Central memory CD8-positive, alpha-beta T cell (primary cell): ENCODE results near the gene KIAA2012.

Experiments
- ATAC-seq: fragments of 150-1000 bp; cut with Tn5 transposase; replicated peaks from 2 replicates; pipeline ENCODE4 v1.10.0; 2022; ENCODE audit warnings: mild to moderate bottlenecking, moderate FRiP score, moderate number of reproducible peaks; ENCODE audit not compliant: poor library complexity, severe bottlenecking; ENCODE audit errors: extremely low read depth
- DNase-seq, 2 donors: peaks; one replicate each; pipeline ENCODE4 v3.0.0; 2021; ENCODE audit warnings: low spot score in 2 of 2
- H3K27ac Mint-ChIP-seq: one replicate; pipeline ENCODE4 v1.8.0; 2022; ENCODE audit warnings: low read depth, mild to moderate bottlenecking, moderate library complexity, mixed read lengths
- H3K27me3 Mint-ChIP-seq: one replicate; pipeline ENCODE4 v1.8.0; 2022; ENCODE audit warnings: mixed read lengths
- H3K36me3 Mint-ChIP-seq: one replicate; pipeline ENCODE4 v1.8.0; 2022; ENCODE audit warnings: mild to moderate bottlenecking, moderate library complexity, mixed read lengths; ENCODE audit not compliant: insufficient read depth
- H3K4me1 Mint-ChIP-seq: one replicate; pipeline ENCODE4 v1.8.0; 2022; ENCODE audit warnings: mixed read lengths
- H3K4me3 Mint-ChIP-seq: one replicate; pipeline ENCODE4 v1.8.0; 2022; ENCODE audit warnings: mild to moderate bottlenecking, moderate library complexity, mixed read lengths
- H3K9me3 Mint-ChIP-seq: one replicate; pipeline ENCODE4 v1.8.0; 2022; ENCODE audit warnings: mixed read lengths

KIAA2012 gene

DNA sequence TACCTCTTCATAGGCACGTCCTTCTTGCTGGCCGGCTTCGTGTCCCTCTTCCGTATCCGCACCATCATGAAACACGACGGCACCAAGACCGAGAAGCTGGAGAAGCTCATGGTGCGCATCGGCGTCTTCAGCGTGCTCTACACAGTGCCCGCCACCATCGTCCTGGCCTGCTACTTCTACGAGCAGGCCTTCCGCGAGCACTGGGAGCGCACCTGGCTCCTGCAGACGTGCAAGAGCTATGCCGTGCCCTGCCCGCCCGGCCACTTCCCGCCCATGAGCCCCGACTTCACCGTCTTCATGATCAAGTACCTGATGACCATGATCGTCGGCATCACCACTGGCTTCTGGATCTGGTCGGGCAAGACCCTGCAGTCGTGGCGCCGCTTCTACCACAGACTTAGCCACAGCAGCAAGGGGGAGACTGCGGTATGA, 37.1 kb upstream of the KIAA2012 start:
- H3K27ac Mint-ChIP-seq = no peak overlapping the region
- ATAC-seq = no peak

DNA sequence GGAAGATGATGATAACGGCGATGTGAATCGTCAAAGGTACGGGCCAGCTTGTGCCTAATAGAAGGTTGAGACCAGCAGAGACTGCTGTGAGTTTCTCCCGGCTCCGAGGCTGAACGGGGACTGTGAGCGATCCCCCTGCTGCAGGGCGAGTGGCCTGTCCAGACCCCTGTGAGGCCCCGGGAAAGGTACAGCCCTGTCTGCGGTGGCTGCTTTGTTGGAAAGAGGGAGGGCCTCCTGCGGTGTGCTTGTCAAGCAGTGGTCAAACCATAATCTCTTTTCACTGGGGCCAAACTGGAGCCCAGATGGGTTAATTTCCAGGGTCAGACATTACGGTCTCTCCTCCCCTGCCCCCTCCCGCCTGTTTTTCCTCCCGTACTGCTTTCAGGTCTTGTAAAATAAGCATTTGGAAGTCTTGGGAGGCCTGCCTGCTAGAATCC, 36.4 kb upstream of the KIAA2012 start:
- no peaks in the 10 kb centered on the region for H3K9me3 Mint-ChIP-seq
- H3K36me3 Mint-ChIP-seq = peaks cover 9% of the 10 kb centered on the region
- H3K27me3 Mint-ChIP-seq = peaks cover 39% of the 10 kb centered on the region
- peaks cover 14% of the 10 kb centered on the region for H3K4me1 Mint-ChIP-seq
- H3K27ac Mint-ChIP-seq = no peak overlapping the region
- DNase-seq = no peak
- no peak for ATAC-seq
- no peak overlapping the region for H3K4me3 Mint-ChIP-seq

More for the DNA sequence above, 37.1 kb upstream of the KIAA2012 start:
- peaks cover 32% of the 10 kb centered on the region for H3K27me3 Mint-ChIP-seq
- H3K4me1 Mint-ChIP-seq = peaks cover 14% of the 10 kb centered on the region
- no peaks in the 10 kb centered on the region for H3K9me3 Mint-ChIP-seq
- no peak for DNase-seq
- H3K36me3 Mint-ChIP-seq = peaks cover 9% of the 10 kb centered on the region
- H3K4me3 Mint-ChIP-seq = no peak overlapping the region

DNA sequence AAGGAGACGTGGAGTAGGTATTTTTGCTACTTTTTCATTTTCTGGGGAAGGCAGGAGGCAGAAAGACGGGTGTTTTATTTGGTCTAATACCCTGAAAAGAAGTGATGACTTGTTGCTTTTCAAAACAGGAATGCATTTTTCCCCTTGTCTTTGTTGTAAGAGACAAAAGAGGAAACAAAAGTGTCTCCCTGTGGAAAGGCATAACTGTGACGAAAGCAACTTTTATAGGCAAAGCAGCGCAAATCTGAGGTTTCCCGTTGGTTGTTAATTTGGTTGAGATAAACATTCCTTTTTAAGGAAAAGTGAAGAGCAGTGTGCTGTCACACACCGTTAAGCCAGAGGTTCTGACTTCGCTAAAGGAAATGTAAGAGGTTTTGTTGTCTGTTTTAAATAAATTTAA, 36.0 kb upstream of the KIAA2012 start:
- peaks cover 12% of the 10 kb centered on the region for H3K4me1 Mint-ChIP-seq
- ATAC-seq (no peak), DNase-seq (no peak)
- H3K36me3 Mint-ChIP-seq = peaks cover 9% of the 10 kb centered on the region
- H3K27me3 Mint-ChIP-seq = peaks cover 43% of the 10 kb centered on the region
- no peaks in the 10 kb centered on the region for H3K9me3 Mint-ChIP-seq
- H3K27ac Mint-ChIP-seq = no peak overlapping the region
- no peak overlapping the region for H3K4me3 Mint-ChIP-seq

DNA sequence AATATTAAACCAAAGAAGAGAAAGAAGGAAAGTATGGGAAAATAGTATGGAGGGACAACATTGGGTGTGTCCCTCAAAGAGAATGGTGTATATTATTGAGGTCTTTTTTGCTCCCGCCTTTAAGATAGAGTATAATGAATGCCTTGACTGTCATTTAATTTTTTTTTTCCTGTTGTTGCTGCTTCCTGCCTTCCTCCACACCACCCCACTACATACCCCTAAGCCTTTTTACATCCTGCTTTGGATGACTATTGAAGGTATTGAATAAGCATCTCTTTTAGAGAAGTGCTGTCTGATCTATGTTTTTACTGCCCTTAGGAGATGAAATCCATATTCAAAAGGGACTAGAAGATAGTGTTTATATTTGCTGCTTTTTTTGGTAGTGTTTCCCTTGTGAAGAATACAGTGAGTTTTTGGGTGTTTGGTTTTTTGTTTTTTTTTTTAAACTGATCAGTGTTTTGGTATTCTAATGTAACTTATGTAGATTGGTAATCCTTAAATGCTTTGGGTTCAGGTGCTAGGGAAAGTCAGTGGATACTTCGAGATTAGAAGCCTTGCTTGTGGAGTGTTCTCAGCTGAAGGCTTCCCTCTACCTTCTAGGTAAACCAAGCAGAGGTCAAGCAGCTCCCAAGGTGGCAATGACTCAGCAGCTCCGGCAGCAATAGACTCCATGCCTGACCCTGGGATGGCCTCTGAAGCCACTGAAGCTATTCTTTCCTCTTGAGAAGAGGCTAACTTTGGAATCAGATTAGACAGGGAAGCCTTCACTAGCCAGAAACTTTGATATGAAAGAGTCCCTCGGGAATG, 34.4 kb upstream of the KIAA2012 start:
- ATAC-seq (no peak), DNase-seq (no peak)
- Mint-ChIP-seq H3K27ac (no peak overlapping the region), H3K27me3 (peaks cover 54% of the 10 kb centered on the region), H3K4me3 (no peak overlapping the region), H3K36me3 (peaks cover 1% of the 10 kb centered on the region), H3K9me3 (no peaks in the 10 kb centered on the region), H3K4me1 (peaks cover 5% of the 10 kb centered on the region)

DNA sequence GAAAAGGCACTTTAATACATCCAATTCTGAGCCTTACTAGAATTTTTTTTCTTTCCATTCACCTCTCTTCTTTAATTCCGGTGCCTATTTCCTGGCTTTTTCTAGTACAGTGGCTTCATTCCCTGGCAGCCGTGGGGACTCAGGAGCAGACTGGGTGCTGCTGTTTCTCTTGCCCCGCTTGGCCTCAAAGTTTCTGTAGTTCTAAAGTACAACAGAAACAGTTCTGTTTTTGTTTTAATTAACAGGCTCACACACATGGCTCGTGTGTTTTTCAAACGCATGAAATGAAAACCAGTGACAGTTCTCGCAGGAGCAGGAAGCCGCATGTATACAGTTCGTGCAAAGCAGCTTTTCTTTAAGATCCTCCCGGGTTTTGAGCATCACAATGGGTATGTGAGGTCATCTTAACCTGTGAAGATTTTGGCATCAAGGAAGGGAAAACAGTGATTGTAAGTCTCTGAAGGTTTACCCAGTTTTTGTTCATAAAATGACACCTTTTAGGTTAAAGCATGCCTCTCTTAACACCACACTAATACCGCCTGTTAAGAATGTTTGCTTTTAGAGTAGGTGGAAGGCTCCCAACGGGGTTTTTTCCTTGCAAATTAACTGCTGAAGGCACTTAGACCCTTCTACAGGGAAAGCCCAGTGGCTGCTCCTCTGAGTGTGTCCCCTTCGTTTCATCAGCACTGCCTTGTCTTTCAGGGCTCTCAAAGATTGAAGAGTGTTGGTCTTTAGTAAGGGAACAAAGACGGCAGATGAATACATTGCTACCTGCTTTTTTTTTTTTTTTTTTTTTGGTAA, 33.6 kb upstream of the KIAA2012 start:
- no peak for DNase-seq
- ATAC-seq = no peak
- Mint-ChIP-seq H3K4me3 (no peak overlapping the region), H3K27me3 (peaks cover 62% of the 10 kb centered on the region), H3K36me3 (no peaks in the 10 kb centered on the region), H3K4me1 (peaks cover 5% of the 10 kb centered on the region), H3K27ac (no peak overlapping the region), H3K9me3 (no peaks in the 10 kb centered on the region)

DNA sequence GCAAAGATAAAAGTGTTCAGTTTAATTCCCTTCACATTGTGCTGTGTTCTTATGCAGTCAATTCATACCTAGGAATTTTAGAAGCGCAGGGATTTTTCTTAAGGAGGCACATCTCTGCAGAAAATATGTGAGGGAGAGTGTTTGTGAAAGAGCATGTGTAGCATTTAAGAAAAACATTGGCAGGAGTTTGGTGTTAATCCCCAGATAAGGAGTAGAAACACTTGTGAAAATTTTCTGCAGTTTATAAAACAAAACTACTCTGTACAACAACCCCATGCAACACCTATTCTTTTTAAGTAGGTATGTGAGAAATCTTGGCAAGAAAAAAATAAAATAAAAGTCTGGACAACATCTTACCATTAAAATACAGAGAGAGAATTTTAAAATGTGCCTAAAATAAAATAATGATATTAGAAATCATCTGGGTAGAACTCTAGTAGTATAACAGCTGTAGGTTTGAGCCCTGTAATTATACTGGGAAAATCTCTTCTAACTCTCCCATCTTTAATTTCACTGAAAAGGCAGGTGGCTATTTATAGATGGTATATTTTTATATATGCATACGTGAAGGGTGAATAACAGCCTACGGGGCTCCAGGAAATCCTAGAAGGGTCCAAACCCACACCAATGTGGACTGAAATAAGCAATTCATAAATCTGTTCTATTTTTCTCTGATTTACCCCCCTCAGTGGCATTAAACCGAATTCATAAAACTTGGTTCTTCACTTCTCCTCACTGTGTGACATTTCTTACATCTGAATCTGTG, 32.8 kb upstream of the KIAA2012 start:
- Mint-ChIP-seq H3K27ac (no peak overlapping the region), H3K9me3 (no peaks in the 10 kb centered on the region), H3K27me3 (peaks cover 68% of the 10 kb centered on the region), H3K4me1 (peaks cover 5% of the 10 kb centered on the region), H3K4me3 (no peak overlapping the region), H3K36me3 (no peaks in the 10 kb centered on the region)
- DNase-seq = no peak
- ATAC-seq = no peak

DNA sequence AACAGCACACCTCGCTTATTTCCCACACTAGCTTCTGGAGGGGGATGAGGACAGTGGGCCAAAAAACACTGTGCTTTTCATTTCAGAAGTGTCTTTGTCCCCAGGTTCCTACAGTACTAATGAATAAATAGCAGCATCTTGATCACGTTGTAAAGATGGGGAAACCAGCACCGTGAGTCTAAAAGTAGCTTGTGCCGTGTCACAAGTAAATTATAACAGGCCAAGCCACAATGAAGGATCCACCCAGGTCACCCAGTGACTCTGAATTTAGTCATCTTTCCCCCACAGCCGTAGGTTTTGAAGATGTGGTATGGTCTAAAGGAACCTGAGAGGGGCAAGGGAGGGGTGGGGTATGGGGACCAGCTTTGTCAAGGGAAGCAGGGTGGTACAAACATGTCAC, 30.6 kb upstream of the KIAA2012 start:
- no peak overlapping the region for H3K4me3 Mint-ChIP-seq
- no peak for DNase-seq
- H3K27ac Mint-ChIP-seq = no peak overlapping the region
- ATAC-seq = no peak
- peaks cover 5% of the 10 kb centered on the region for H3K4me1 Mint-ChIP-seq
- no peaks in the 10 kb centered on the region for H3K9me3 Mint-ChIP-seq
- H3K36me3 Mint-ChIP-seq = no peaks in the 10 kb centered on the region
- H3K27me3 Mint-ChIP-seq = peaks cover 88% of the 10 kb centered on the region

DNA sequence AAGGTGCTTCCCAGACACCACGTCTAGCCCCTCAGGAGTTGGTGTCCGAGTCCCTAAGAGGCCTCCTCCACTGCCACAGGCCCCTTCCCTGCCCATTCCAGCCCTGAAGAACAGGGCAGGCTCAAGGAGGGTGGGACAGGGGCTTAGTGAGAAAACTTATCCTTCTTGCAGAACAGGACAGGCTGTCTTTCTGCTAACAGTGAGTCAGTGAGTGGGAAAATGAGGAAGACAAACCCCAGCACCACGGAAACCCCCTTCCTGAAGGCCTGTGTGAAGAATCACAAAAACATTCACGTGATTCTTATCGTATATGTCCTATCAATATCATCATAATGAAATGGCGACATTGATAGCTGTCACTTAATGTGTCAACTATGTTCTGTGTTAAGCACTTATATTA, 29.6 kb upstream of the KIAA2012 start:
- DNase-seq (no peak), ATAC-seq (no peak)
- no peaks in the 10 kb centered on the region for H3K36me3 Mint-ChIP-seq
- H3K4me3 Mint-ChIP-seq = no peak overlapping the region
- peaks cover 89% of the 10 kb centered on the region for H3K27me3 Mint-ChIP-seq
- peaks cover 5% of the 10 kb centered on the region for H3K4me1 Mint-ChIP-seq
- no peaks in the 10 kb centered on the region for H3K9me3 Mint-ChIP-seq
- no peak overlapping the region for H3K27ac Mint-ChIP-seq

DNA sequence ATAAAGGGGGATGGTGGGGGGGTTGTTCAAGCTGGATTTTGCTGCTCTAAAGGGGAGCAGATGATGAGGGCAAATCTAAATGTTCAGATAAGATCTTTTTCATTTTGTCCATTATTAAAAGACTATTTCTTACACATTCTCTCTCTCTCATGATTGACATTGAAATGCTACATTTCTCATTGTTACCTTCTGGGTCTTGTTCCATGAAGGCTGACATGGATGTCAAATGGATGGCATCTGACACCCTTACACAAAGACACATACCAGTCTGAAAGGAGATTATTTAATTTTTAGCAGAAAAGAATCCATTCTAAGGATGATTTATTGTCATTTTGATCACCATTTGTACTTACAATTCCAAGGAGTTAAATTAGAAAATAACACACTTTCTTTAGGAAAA, 28.3 kb upstream of the KIAA2012 start:
- Mint-ChIP-seq H3K9me3 (no peaks in the 10 kb centered on the region), H3K4me1 (no peaks in the 10 kb centered on the region), H3K4me3 (no peak overlapping the region), H3K27me3 (peaks cover 76% of the 10 kb centered on the region), H3K27ac (no peak overlapping the region), H3K36me3 (no peaks in the 10 kb centered on the region)
- ATAC-seq (no peak), DNase-seq (no peak)

DNA sequence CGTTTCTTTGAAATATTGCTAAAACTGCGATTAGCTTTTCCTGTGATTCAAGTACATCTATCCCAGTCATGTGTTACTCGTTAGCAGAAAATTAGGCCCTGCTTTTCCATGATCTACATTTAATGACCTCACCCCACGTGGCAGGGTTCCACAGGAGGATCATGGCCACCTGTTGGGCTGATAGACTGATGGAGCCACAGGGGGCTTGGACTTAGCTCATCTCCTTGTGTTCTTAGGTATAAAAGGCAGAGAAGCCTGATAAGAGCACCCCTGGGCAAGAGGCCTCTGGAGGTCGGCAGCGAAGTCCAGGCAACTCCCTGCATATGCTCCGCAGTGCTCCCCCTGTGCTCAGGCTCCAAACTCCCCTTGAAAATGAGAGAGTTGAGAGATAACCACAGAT, 26.5 kb upstream of the KIAA2012 start:
- DNase-seq = no peak
- no peak for ATAC-seq
- Mint-ChIP-seq H3K9me3 (no peaks in the 10 kb centered on the region), H3K27me3 (peaks cover 58% of the 10 kb centered on the region), H3K36me3 (no peaks in the 10 kb centered on the region), H3K4me1 (no peaks in the 10 kb centered on the region), H3K4me3 (no peak overlapping the region), H3K27ac (no peak overlapping the region)

DNA sequence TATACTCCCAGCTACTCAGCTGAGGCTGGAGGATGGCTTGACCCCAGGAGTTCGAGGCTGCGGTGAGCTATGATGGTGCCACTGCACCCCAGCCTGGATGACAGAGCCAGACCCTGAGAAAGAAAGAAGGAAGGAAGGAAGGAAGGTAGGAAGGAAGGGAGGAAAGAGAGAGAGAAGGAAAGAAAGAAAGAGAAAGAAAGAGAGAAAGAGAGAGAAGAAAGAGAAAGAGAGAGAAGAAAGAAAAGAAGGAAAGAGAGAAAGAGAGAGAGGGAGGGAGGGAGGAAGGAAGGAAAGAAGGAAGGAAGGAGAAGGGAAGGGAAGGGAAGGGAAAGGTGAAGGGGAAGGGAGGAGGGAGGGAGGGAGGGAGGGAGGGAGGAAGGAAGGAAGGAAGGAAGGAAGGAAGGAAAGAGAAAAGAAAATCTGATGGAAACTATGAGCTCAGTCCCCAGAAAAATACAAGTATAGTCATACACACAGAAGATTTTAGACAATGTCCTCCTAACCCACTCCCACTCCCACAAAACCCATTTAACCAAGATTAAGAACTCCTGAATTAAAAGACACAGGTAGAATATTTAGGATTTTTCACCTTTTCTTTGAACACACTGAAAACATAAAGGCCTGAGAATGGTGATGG, 23.8 kb upstream of the KIAA2012 start:
- Mint-ChIP-seq H3K27me3 (peaks cover 49% of the 10 kb centered on the region), H3K27ac (no peak overlapping the region), H3K36me3 (no peaks in the 10 kb centered on the region), H3K4me1 (no peaks in the 10 kb centered on the region), H3K9me3 (no peaks in the 10 kb centered on the region), H3K4me3 (no peak overlapping the region)
- ATAC-seq = no peak
- DNase-seq = no peak

DNA sequence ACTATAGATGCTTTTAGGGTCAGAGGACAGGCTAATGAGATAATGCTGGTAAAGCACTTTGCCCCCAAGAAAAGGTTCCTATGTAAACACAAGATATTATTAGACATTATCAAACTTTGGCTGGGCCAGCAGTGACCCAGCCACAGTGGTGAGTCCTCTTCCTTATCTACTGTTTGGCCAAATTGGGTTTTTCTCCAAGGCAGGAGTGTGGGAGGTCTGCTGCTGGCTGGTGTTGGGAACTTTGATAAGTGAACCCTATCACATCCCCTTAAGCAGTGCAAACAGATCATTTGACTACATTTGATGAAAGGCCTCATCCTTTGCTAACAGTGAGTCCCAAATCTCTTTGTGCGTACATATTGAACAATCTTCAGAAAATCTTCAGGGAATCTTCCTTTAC, 23.2 kb upstream of the KIAA2012 start:
- no peaks in the 10 kb centered on the region for H3K9me3 Mint-ChIP-seq
- no peaks in the 10 kb centered on the region for H3K4me1 Mint-ChIP-seq
- H3K4me3 Mint-ChIP-seq = no peak overlapping the region
- no peaks in the 10 kb centered on the region for H3K36me3 Mint-ChIP-seq
- DNase-seq = no peak
- ATAC-seq = no peak
- H3K27ac Mint-ChIP-seq = no peak overlapping the region
- H3K27me3 Mint-ChIP-seq = peaks cover 49% of the 10 kb centered on the region
